ENCODE measurements around the gene FAM204A.

The FAM204A gene

DNA sequence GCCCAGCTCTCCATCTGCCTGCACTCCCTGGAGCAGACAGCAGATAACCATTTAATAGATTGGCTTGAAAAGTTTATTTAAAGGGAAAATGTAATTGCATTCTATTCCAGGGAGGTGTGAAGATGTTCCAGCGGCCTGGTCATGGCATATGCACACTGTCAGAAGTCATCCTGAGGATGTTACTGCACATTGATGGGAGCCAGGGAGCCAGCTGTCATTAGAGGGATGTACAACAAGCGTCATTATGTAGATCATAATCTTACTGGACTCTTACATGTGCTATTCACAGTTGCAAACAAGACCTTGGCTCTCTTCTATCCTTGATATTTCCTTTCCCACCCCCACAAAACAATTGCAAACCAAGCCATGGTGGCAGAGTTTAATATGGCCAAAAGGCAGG, 65.4 kb downstream of the FAM204A start:
- DNase-seq = no peak

- no peak for DNase-seq
Measured at GRCh38 chr10:118276204-118276603, 65.9 kb downstream of the FAM204A start.

- DNase-seq = no peak
Measured at GRCh38 chr10:118273662-118274061, 68.5 kb downstream of the FAM204A start.

- no peak for DNase-seq
Measured at GRCh38 chr10:118272767-118273166, 69.4 kb downstream of the FAM204A start.

GRCh38 chr10:118272149-118272721, 69.9 kb downstream of the FAM204A start:
- DNase-seq = no peak

DNA sequence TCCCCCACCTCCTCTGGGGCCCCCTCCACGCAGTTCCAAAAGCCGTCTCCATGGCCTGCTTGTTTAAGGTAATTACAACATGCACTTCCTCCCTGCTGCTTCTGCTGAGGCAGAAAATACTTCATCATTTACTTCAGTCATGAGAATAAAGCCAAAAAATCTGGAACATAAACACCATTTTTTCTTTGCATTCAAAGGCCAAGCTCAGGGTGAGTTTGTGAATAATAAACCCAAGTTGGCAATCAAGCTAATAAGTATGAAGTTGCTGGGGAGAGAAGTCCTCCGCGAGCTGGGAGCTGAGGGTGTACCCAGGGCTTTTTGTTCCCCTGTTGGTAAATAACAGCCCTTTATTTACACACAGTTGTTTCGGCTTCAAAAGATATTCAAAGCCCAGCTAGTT, 70.5 kb downstream of the FAM204A start:
- DNase-seq = no peak

DNA sequence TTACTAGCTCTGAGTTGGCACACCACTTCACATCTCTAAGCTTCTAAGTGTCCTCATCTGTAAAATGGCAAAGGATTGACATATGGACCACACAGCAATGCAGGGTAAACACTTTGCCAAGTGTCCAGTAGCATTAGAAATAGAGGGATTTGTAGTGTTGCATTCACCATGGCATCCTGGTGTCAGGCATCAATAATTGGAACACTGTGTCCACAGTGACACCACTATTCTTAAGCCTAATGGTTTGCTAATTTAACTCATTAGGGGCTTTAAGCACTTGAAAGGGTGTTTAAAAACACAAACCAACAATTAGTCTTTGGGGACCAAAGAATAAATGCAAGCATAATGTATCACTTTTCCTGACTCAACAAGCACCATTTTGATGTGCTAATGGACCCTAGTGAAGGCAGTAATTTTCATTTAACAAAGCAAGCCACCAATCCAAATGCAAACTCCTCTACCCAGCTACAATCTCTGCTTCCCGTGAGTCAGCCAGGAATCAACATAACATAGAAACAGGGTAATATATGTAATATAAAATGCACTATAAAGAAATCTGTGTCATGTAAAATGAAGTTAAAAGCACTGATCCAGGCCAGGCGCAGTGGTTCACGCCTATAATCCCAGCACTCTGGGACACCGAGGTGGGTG, 75.9 kb downstream of the FAM204A start:
- peak; percentile 2 to 38 for DNase-seq

DNA sequence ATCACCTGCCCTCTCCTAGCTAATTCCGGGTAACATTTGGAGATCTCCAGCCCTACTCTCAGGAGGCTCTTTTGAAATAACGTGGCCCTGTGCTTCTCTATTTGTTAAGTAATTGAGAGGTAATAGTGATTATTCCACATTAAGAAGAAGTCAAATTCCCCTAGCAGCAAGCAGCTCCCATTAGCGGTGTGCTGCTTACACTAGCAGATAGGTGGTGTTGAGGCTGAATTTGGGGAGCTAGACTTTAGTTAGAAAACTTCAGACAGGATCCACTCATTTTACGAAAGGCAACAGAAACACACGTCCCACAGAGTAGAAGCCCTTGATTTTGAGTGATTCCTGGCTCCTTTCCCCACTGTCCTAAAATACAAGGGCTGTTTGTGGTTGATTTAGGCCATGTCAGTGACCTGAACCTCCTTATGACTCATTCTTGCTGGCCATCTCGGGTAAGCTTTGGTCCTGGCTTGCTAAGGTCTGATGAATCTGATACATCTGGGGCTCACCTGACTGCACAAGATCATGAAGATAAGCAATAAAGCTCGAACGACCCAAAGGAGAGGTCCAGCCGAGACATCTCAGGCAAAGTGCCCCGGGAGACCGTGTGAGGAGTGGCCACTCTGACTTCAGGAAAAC, 77.2 kb downstream of the FAM204A start:
- DNase-seq = no peak

DNA sequence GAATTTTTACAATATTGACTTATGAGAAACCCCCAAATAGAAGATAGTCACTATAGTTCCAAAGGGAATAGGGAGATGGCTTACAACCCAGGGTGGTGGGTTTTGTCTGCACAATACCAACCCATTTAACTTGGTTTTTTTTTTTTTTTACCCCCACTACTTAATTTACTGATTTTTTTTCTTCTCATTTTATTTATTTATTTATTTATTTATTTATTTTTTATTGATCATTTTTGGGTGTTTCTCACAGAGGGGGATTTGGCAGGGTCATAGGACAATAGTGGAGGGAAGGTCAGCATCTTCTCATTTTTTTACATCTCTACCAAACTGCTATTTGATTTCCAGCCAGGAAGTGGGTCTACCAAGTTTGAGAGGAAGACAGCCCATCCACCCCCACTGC, 77.9 kb downstream of the FAM204A start:
- DNase-seq = no peak

GRCh38 chr10:118262538-118262937, 79.6 kb downstream of the FAM204A start:
- no peak for DNase-seq

- no peak for DNase-seq
Measured at GRCh38 chr10:118259288-118259906, 82.7 kb downstream of the FAM204A start.

GRCh38 chr10:118258285-118258684, 83.8 kb downstream of the FAM204A start:
- DNase-seq = no peak

- no peak for DNase-seq
Measured at GRCh38 chr10:118256825-118257570, 85.1 kb downstream of the FAM204A start.

DNA sequence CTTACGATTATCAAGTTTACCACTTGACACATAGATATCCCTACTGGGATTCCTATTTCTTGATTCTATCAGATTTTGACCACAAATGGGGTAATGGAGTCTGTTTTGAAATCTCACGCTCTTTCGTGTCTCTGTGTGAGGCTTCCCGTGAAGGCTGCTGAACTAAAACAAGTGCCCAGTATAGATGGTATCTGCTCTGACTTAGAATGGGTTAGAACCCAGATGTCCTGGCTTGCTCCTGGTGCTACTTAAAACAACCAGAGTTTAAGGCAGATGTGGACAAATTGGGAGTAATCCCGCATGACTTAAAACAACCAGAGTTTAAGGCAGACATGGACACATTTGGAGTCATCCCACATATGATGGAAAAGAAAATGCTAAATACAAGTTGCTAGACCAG, 85.9 kb downstream of the FAM204A start:
- no peak for DNase-seq

DNA sequence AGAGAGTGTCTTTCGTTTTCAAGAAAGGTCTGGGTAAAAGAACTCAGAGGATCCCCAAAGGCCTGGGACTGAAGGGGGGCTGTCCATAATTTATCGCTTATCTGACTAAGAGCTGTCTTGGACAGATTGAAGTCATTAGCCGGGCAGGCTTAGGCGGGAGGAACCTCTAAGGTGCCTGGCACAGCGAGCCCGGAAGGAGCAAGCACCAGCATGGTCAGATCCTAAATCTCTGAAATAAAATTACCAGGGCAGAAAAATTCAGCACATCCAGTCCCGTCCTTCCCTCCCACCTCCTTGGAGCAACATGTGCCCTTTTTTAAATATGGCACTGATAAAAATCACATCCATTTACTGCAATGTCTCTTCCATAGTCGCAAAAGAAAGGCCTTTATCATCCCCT, 86.8 kb downstream of the FAM204A start:
- DNase-seq = no peak

DNA sequence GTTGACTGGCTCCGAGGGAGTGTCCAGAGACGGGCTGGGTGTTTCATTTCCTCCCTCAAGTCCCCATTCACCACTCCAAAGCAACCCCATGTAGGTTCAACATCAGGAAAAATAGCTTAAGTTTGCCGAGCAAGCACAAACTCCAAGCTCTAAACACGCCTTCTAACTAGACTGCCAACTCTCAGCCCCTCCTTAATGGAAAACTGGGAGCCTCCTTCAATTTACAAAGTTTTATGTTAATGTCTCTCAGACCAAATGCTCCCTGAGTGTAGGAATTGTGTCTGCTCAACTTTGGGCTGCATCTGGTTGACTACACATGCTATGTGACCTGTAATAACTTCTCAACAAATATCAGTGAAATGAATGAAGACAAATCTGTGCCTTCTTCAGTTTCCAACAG, 87.5 kb downstream of the FAM204A start:
- no peak for DNase-seq

DNA sequence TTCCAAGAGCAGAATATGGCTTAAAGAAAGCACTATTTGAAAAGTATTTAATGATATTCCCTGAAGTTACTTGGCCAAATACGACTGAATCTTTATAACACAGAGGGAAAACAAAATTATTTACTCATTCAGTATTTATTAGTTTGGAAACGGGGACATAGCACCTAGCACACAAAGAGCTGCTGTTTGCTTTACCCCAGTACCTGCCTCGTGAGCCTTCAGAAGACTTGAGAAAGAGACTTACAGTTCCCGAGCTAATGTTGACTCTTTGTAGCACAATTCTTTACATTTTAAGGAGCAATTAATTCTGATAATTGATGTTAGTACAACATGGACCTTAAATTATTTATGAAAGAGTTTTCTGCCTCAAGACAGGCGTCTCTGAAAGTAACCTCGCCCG, 88.7 kb downstream of the FAM204A start:
- no peak for DNase-seq

- DNase-seq = no peak
Measured at GRCh38 chr10:118251791-118252190, 90.3 kb downstream of the FAM204A start.

DNA sequence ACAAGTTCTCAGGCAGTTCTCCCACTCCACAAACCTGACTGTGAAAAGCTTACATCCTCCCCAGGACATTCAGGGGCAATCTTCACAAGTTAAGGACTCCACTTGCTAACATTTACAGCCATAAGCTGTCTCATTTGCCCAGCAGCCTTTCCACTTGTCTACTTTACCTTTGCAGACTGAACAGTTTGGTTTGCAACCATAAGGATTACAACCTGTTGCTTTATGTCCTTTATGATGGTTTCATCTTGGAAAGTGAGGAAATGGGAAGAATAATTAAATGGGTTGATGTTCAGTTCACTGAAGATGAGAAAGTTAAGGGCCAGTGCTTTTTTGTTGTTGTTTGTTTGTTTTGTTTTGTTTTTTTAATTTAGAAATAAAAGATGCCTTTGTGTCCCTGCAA, 92.4 kb downstream of the FAM204A start:
- DNase-seq = no peak

All from NCI-H524 (cell line).